ENCODE measurements around the gene ACTG1.

ACTG1 gene

DNA sequence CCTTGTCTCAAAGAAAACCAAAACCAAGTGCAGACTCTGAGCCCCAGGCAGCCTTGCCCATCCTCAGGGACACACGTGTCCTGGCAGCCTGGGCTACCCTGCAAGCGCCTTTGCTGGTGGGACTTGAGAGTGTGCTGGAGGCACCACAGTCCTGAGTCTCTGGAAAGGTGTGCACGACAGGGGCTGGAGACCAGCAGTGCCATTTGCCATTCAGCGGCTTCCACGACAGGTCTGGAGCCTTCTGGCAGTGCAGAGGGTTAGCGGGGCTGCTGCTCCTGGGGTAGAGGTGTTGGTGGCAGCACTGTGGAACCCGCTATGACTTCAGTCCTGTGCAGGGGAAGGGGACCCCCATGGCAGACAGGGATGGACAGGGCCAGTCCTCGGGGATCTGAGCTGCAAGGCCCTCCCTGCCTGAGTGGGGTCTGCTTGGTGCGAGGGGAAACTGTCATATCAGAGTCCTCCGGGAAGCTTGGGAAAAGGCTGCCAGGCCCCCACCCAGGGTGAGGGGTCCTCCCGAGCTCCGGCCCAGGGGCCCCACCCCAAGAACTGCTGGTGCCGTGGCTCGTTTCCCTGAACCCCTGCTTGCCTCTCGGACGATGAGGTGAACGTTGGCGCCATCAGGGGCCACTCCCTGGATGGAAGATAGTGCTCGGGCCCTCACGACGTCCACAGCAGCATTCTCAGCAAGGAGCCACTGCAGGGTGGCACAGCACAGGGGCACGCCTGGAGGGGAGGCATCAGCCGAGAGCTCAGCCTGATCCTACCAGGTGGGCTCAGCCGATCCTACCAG lies 32.8 kb upstream of the ACTG1 start:
- no peak for DNase-seq (ENCODE audit: low read depth, low spot score)

GRCh38 chr17:81544281-81544974 lies 31.8 kb upstream of the ACTG1 start:
- no peak for DNase-seq (ENCODE audit: low read depth, low spot score)

DNA sequence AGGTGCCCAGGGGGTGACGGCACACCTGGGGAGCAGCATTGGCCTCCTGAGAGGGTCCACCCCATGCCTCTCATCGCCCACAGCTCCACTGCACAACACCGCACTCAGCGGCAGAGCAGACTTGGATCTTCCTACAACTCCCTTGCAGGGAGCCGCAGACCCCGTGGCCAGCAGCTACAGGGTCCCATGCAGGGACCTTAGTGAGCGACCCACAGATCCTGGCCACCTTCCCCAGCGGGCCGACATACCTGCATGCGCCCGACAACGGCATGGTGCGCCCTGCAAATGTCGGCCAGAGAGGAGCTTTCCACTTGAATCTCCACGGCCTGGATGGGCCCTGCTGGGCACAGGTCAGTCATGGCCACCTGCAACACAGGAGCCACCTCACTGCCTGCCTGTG lies 31.2 kb upstream of the ACTG1 start:
- no peak for DNase-seq (ENCODE audit: low read depth, low spot score)

GRCh38 chr17:81543339-81543675 lies 30.7 kb upstream of the ACTG1 start:
- DNase-seq (ENCODE audit: low read depth, low spot score): no peak

DNA sequence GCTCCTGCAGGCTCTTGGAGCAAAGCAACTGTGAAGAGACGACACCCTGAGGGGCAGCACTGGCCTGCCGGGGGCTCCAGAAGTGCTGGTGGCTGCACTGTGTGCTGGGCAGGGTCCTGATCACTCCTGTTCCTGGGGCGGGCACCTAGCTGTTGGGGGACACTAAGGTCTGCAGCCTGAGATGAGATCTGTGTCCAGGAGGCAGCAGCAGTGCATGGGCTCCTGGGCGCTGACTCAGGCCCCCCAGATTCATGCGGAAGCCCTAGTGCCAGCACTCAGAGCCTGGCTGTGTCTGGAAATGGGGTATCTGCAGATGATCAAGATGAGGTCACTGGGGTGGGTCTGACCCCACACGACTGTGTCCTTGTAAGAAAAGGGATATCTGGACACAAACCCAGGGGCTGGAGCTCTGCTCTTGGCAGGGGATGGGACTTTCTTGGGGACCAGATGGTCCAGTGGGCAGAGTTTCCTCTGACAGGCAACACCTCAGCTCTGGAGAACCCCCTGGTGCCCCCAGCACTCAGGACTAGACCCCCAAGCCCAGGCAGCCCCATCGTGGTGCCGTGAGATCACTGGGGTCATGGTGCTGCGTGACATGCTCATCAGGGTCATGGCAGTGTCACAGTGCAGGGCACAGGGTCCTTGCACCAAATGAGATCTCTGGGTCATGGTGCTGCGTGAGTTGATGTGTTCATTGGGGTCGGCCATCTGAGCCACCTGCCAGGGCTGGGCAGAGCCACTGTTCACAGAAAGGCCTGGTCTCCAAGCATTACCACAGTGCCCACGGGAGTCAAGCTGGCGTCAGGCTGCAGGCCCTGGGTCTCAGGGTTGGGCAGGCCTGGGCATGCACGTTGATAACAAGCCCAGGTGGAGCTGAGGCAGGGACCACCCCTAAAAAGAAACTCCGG lies 30.1 kb upstream of the ACTG1 start:
- no peak for DNase-seq (ENCODE audit: low read depth, low spot score)

GRCh38 chr17:81541123-81541522 lies 28.5 kb upstream of the ACTG1 start:
- DNase-seq (ENCODE audit: low read depth, low spot score): no peak

DNA sequence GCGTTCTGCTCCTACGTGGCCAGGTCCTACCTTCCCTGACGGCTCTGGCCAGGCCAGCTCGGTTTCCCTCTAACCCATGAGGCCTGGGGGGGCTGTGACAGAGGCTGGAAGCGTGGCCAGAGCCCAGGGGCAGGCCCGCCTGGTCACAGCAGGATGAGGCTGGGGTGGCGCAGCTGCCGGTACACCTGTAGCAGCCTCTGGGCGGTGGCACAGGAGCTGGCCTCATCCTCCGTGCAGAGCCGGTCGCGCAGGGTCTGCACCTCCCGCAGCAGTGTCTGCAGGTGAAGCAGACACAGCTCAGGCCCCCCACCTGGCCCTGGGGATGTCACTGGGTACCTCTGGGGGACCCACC lies 28.1 kb upstream of the ACTG1 start:
- DNase-seq (ENCODE audit: low read depth, low spot score): no peak

DNA sequence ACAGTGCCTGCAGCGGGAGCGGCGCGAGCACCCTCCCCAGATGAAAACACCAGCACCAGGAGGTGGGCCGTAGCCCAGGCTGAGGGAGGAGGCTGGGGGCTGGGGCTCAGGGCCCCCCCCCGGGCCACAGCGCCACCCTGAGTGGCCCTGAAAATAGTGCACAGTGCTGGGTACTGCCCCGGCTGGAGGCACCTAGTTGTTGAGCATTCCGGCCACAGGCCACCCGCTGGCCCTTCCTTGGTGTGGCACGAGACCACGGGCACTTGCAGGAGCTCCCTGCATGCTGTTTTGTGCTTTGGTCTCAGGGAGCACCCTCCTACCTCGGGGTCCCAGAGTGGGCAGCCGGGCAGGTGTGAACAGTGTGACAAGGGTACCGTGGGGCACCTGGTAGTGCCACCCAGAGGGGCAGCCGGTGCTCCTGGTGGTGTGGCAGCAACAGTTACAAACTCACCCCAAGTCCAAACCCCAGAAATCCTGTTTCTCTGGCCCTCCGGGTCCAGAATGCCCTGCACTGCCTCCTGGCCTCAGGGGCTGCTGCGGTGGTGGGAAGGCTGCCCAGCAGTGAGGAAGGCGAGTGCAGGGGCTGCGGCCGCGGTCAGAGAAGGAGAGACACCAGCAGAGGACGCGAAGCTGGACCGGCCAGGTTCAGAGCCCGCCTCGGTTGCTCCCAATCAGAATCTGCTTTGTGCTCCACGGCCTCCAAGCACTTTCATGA lies 27.5 kb upstream of the ACTG1 start:
- no peak for DNase-seq (ENCODE audit: low read depth, low spot score)

- no peak for DNase-seq (ENCODE audit: low read depth, low spot score)
These were observed 26.9 kb upstream of the ACTG1 start for GRCh38 chr17:81539571-81539900.

GRCh38 chr17:81538651-81539570 lies 26.3 kb upstream of the ACTG1 start:
- no peak for DNase-seq (ENCODE audit: low read depth, low spot score)

- DNase-seq (ENCODE audit: low read depth, low spot score): no peak
These were observed 25.4 kb upstream of the ACTG1 start for GRCh38 chr17:81537856-81538555.

DNA sequence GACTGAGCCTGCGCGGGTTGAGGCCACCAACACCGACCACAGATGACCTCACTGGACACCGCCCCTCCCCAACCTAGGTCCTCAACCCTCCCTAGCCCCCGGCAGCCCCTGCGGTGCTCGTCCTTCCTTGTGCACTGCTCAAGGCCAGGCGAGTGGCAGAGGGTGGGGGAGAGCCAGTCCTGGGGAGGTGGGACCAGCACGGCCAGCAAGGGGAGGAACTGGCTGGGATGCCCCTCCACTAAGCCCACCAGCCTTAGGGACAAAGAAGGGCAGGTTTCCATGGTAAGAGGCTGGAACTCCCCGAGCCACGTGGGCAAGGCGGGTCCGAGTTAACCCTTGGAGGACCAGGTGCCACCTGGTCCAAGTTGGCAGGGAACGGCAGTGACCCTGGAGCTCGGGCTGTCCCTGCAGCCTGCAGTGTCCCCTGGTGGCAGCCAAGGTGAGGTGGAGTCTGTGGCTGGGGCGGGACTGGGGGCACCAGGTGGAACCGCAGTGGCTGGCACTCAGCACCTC lies 24.8 kb upstream of the ACTG1 start:
- DNase-seq (ENCODE audit: low read depth, low spot score): peak; percentile 64

- DNase-seq (ENCODE audit: low read depth, low spot score): peak; percentile 40
These were observed 24.0 kb upstream of the ACTG1 start for GRCh38 chr17:81536299-81537290.

GRCh38 chr17:81535480-81536298 lies 23.1 kb upstream of the ACTG1 start:
- DNase-seq (ENCODE audit: low read depth, low spot score): no peak

GRCh38 chr17:81535007-81535328 lies 22.4 kb upstream of the ACTG1 start:
- DNase-seq (ENCODE audit: low read depth, low spot score): no peak

DNA sequence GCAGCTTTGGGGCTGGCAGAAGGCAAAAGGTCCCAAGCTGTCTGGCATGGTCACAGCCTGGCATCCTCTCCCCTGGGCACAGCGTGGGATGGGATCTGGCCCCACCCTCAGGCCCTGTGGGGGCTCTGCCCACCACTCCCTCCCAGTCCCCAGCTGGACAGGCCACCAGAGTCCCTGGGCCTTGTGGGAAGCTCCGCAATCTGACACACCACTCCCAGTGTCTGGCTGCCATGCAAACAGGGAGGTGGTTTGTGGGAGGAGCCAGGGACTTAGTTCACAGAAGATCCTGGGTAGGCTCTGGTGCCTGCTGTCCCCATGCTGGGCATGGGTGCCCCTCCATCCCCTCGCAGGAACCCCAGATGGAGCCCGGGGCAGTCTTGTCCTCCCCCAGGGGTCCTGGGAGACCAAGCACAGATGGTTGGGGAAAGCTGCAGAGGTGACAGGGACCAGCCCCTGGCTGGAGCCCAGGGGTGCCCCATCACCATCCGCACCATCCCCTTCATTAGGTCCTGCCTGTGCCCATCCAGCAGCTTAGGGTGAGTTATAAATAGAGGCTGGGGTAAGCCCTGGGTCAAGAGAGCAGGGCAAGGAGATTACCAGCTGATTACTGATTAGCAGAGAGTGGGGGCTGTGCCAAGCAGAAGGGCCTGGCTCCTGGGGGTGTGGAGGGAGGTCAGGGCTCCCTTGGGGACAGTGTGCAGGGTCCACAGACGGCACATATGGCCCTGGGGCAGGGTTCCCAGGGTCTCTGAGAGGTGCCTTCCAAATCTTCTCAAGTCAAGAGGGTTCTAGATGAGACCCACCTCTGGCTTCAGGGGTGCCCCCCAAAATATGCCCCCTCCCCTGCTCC lies 21.8 kb upstream of the ACTG1 start:
- no peak for DNase-seq (ENCODE audit: low read depth, low spot score)
